NK-92 (cell line): ENCODE results near the gene LAMC3.
"Not testable (repeated sequence)": the region's sequence is repeated elsewhere in the genome, so short reads cannot be mapped to it uniquely, and the experiment has no call there.

Source experiments
- DNase-seq: peaks from one replicate; lab custom pipeline; 2025; ENCODE audit not compliant: unreplicated experiment; lab: John Stamatoyannopoulos, UW

The LAMC3 gene

GRCh38 chr9:131112374-131113154 is 103.6 kb downstream of the LAMC3 start:
- no peak for DNase-seq

- DNase-seq: no peak
Observed at GRCh38 chr9:131113655-131114054, 104.7 kb downstream of the LAMC3 start.

GRCh38 chr9:131114084-131114535 is 105.1 kb downstream of the LAMC3 start:
- DNase-seq: no peak

- DNase-seq: not testable (repeated sequence)
Observed at GRCh38 chr9:131115360-131115742, 106.4 kb downstream of the LAMC3 start.

GRCh38 chr9:131116281-131117120 is 107.5 kb downstream of the LAMC3 start:
- no peak for DNase-seq

- DNase-seq: no peak
Observed at GRCh38 chr9:131117121-131117761, 108.3 kb downstream of the LAMC3 start.

GRCh38 chr9:131117762-131118145 is 108.8 kb downstream of the LAMC3 start:
- no peak for DNase-seq

GRCh38 chr9:131119600-131119999 is 110.6 kb downstream of the LAMC3 start:
- no peak for DNase-seq

- no peak for DNase-seq
Observed at GRCh38 chr9:131120620-131121228, 111.8 kb downstream of the LAMC3 start.

GRCh38 chr9:131121346-131121745 is 112.4 kb downstream of the LAMC3 start:
- DNase-seq: no peak

GRCh38 chr9:131122158-131122557 is 113.2 kb downstream of the LAMC3 start:
- no peak for DNase-seq

- DNase-seq: no peak
Observed at GRCh38 chr9:131125038-131125287, 116.0 kb downstream of the LAMC3 start.

- DNase-seq: peak; percentile 96
Observed at GRCh38 chr9:131125288-131126058, 116.5 kb downstream of the LAMC3 start, which contains the start of gene NUP214. Gene NUP214, plus strand, starts transcription at chr9:131125586. Its CDS starts 119 bp downstream, at chr9:131125705.

- no peak for DNase-seq
Observed at GRCh38 chr9:131126059-131126426, 117.1 kb downstream of the LAMC3 start.

- no peak for DNase-seq
Observed at GRCh38 chr9:131129183-131129582, 120.2 kb downstream of the LAMC3 start.

GRCh38 chr9:131138676-131139075 is 129.7 kb downstream of the LAMC3 start:
- no peak for DNase-seq

GRCh38 chr9:131140112-131140511 is 131.1 kb downstream of the LAMC3 start:
- no peak for DNase-seq

GRCh38 chr9:131140550-131140949 is 131.6 kb downstream of the LAMC3 start:
- DNase-seq: no peak

GRCh38 chr9:131142160-131142559 is 133.2 kb downstream of the LAMC3 start:
- no peak for DNase-seq
